Posterior vena cava (tissue), 2 donors: ENCODE results near the gene GRIP1. TPM values are rescaled to one million over a fixed set of nuclear protein-coding genes. Genes with fewer than 3 reads are reported as not detected.
A peak's percentile ranks its signal among the peaks of the same experiment; 100 is the strongest.

Experiments
- DNase-seq: peaks from one replicate; pipeline ENCODE4 v3.0.0-alpha.2; 2020; ENCODE audit warnings: low spot score
- intact Hi-C, 2 donors: fragments of 100-400 bp; cut with DNase I; formaldehyde crosslinking; loops; one replicate each; pipeline versions ENCODE4 v1.14.1 to v1.14.2; 2022 to 2023
- total RNA-seq, 2 donors: library from RNA; stranded (reverse); fragmentation: NEBNext Ultra II Directional; extraction: Animal tissue kit (Norgen Biotek cat#: 25700); gene quantifications; one replicate each; pipeline ENCODE4 v1.2.1, GENCODE V29; 2021
- donor health status: DM: yes; HTN: yes; CAD: no.
- donor health status: DM: yes; HTN: yes; CAD: no.

GRIP1 gene
- total RNA-seq, 2 donors from 2014 or later = 6.8 to 12.5 TPM

- DNase-seq = no peak
- intact Hi-C loops = no loop called here
These were observed 16.7 kb downstream of the GRIP1 start for GRCh38 chr12:66662179-66662578.

- no peak for DNase-seq
- intact Hi-C loops = no loop called here
These were observed 17.5 kb downstream of the GRIP1 start for GRCh38 chr12:66661357-66661756.

GRCh38 chr12:66653796-66654195, 25.1 kb downstream of the GRIP1 start:
- intact Hi-C loops = no loop called here

GRCh38 chr12:66648033-66648735, 30.7 kb downstream of the GRIP1 start:
- intact Hi-C loops = no loop called here

More at GRCh38 chr12:66653796-66654195, 25.1 kb downstream of the GRIP1 start:
- no peak for DNase-seq

GRCh38 chr12:66647034-66647691, 31.7 kb downstream of the GRIP1 start:
- DNase-seq = no peak
- intact Hi-C loops = no loop called here

More at GRCh38 chr12:66648033-66648735, 30.7 kb downstream of the GRIP1 start:
- no peak for DNase-seq

GRCh38 chr12:66644151-66644550, 34.7 kb downstream of the GRIP1 start:
- no peak for DNase-seq
- intact Hi-C loops = no loop called here

GRCh38 chr12:66640691-66641460, 38.0 kb downstream of the GRIP1 start:
- intact Hi-C loops = no loop called here
- no peak for DNase-seq

GRCh38 chr12:66638666-66639065, 40.2 kb downstream of the GRIP1 start:
- DNase-seq = no peak
- intact Hi-C loops = no loop called here

GRCh38 chr12:66637699-66638301, 41.1 kb downstream of the GRIP1 start:
- DNase-seq = no peak
- intact Hi-C loops = no loop called here

GRCh38 chr12:66636771-66637170, 42.1 kb downstream of the GRIP1 start:
- intact Hi-C loops = no loop called here
- peak; percentile 81 for DNase-seq

GRCh38 chr12:66633676-66634075, 45.2 kb downstream of the GRIP1 start:
- intact Hi-C loops = no loop called here
- DNase-seq = no peak

- intact Hi-C loops = no loop called here
- DNase-seq = no peak
These were observed 49.6 kb downstream of the GRIP1 start for GRCh38 chr12:66629138-66629870.

- DNase-seq = no peak
- intact Hi-C loops = no loop called here
These were observed 50.9 kb downstream of the GRIP1 start for GRCh38 chr12:66627988-66628317.

GRCh38 chr12:66627270-66627987, 51.4 kb downstream of the GRIP1 start:
- no peak for DNase-seq
- intact Hi-C loops = no loop called here

- intact Hi-C loops = no loop called here
- no peak for DNase-seq
These were observed 54.1 kb downstream of the GRIP1 start for GRCh38 chr12:66624806-66625205.

- DNase-seq = no peak
- intact Hi-C loops = no loop called here
These were observed 55.4 kb downstream of the GRIP1 start for GRCh38 chr12:66623455-66623854.

- intact Hi-C loops = no loop called here
- DNase-seq = no peak
These were observed 58.2 kb downstream of the GRIP1 start for GRCh38 chr12:66620688-66621087.

GRCh38 chr12:66620026-66620425, 58.9 kb downstream of the GRIP1 start:
- no peak for DNase-seq

GRCh38 chr12:66617991-66618390, 60.9 kb downstream of the GRIP1 start:
- intact Hi-C loops = no loop called here
- DNase-seq = no peak

More at GRCh38 chr12:66620026-66620425, 58.9 kb downstream of the GRIP1 start:
- intact Hi-C loops = no loop called here
